Hematopoietic multipotent progenitor cell (in vitro differentiated cells): Measurements from ENCODE around the gene BEND6. TPM values are rescaled to one million over a fixed set of nuclear protein-coding genes. Genes with fewer than 3 reads are reported as not detected.
A peak's percentile ranks its signal among the peaks of the same experiment; 100 is the strongest.
"Not testable (repeated sequence)": the region's sequence is repeated elsewhere in the genome, so short reads cannot be mapped to it uniquely, and the experiment has no call there.

ENCODE experiments used
- DNase-seq, 3 donors: peaks; one replicate each; pipeline ENCODE4 v3.0.0-alpha.2; 2011 to 2015; ENCODE audit warnings: low read depth in 2 of 3, low spot score in 2 of 3
- total RNA-seq: library from RNA; depleted of rRNA; stranded (reverse); fragments of >200 nt; gene quantifications from one replicate; pipeline ENCODE4 v1.2.3, GENCODE V29; 2012

BEND6 gene
- total RNA-seq, 1 donor, result 0.27 TPM

DNA sequence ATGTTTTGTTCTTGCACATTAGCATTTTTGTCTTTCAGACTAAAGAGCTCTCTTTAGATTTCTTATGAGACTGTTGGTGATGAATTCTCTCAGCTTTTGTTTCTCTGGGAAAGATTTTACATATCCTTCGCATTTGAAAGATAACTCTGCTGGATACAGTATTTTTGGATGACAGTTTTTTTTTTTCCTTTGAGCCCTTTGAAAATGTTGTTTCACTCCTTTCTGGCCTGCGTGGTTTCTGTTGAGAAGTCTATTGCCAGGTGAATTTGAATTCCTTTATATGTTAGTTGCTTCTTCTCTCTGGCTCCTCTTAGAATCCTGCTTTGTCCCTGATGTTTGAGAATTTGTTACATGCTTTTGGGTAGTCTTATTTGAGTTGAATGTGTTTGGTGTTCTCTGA is 69.4 kb downstream of the BEND6 start:
- no peak for DNase-seq

GRCh38 chr6:57024775-57025174 is 69.9 kb downstream of the BEND6 start:
- no peak for DNase-seq

GRCh38 chr6:57026001-57026400 is 71.1 kb downstream of the BEND6 start:
- DNase-seq, result no peak

- no peak for DNase-seq
Observed at GRCh38 chr6:57027301-57027700, 72.4 kb downstream of the BEND6 start.

DNA sequence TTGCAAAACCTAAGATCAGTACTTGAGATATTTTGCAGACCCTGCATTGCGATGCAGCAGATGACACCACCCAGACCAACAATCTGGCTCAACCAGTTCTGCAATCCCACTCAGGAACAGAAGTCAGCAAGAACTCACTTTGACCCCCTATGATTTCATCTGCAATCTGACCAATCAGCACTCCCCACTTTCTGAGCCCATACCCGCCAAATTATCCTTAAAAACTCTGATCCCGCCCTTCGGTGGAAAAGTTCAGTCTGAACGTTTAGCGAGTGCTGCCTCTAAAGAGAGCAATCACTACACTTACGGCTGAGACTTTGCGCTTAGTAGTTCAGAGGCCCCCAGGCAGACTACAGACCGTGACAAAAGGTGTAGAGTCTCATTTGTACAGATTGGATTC is 74.3 kb downstream of the BEND6 start:
- DNase-seq, result no peak

DNA sequence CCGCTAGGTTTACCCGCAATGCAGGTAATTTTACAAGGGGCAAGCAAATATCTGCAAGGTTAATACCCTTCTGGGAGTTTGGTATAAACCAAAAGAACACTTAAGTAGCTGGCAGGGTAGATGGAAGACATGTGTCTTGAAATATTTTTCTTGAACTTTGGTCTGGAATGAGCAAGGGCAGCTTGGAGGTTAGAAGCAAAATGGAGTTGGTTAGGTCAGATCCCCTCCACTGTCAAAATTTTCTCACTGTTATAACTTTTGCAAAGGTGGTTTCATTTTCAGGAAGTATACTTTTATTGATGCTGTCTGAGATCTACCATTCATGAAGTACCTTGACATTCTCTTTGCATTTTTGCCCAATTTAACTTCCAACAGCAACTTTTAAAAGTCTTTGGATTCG is 78.3 kb downstream of the BEND6 start:
- no peak for DNase-seq

DNA sequence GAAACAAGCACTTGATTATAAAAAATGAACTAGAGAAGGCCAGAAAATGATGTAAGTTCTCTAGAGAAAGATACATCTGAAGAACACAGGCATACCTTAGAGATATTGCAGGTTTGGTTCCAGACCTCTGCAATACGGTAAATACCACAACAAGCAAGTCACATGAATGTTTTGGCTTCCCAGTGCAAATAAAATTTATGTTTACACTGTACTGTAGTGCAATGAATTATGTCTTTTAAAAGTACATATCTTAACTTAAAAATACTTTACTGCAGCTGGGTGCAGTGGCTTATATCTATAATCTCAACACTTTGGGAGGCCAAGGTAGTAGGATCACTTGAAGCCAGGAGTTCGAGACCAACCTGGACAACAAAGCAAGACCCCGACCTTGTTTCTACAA is 80.6 kb downstream of the BEND6 start:
- DNase-seq, result no peak

- DNase-seq, result no peak
Observed at GRCh38 chr6:57038906-57039305, 84.0 kb downstream of the BEND6 start.

DNA sequence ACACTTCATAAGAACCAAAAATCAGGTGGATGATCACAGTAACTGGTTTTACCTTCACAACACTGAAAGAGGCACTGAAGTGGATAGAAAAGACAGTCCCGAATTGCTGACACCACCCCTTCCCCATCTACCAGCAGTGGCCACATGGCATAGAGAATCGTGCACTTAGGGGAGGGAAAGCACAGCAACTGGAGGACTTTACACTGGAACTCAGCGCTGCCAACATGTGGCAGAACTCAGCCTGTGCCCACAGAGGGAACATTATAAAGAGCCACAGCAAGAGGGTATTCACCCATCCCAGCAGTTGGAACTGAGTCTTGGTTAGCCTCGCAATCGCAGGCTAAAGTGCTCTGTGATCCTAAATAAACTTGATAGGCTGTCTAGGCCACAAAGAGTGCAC is 85.1 kb downstream of the BEND6 start:
- no peak for DNase-seq

DNA sequence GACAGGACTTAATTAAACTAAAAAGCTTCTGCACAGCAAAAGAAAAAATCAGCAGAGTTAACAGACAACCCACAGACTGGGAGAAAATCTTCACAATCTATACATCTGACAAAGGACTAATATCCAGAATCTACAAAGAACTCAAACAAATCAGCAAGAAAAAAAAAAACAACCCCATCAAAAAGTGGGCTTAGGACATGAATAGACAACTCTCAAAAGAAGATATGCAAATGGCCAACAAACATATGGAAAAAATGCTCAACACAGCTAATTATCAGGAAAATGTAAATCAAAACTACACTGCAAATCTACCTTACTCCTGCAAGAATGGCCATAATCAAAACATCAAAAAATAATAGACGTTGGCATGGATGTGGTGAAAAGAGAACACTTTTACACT is 89.2 kb downstream of the BEND6 start:
- not testable (repeated sequence) for DNase-seq

DNA sequence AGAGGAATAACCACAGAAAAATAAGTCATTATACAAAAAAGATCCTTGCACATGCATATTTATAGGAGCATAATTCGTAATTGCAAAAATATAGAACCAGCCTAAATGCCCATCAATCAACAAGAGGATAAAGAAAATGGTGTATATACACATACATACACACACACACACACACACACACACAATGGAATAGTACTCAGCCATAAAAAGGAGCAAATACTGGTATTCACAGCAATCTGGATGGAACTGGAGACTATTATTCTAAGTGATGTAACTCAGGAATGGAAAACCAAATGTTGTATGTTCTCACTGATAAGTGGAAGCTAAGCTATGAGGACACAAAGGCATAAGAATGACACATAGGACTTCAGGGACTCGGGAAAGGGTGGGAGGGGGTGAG is 89.7 kb downstream of the BEND6 start:
- no peak for DNase-seq

GRCh38 chr6:57046332-57047256 is 91.7 kb downstream of the BEND6 start, which contains the start of gene KIAA1586:
TSS of gene KIAA1586 (plus strand) at chr6:57046693. CDS start at chr6:57046756, 63 bp downstream.
- DNase-seq, result peak; percentile 59 to 84 (median 82)

GRCh38 chr6:57047257-57047585 is 92.3 kb downstream of the BEND6 start:
- not testable (repeated sequence) for DNase-seq

DNA sequence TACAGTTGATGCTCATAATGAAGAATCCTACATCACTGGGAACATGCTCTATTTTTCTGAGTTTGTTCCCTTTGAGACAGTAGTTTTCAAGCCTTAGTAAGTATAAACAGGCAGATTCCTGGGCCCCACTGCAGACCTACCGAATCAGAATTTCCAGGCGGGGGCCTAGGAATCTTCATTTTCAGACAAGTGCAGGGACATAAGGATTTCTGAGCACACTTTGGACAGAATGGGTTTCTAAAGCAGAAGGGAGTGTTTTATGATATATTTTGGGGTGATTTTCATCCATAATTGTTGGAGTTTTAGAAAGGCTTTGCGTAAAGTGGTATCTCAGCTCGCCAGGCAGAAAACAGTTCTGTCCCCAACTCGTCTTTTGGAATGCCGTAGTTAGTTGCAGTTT is 93.0 kb downstream of the BEND6 start:
- not testable (repeated sequence) for DNase-seq

DNA sequence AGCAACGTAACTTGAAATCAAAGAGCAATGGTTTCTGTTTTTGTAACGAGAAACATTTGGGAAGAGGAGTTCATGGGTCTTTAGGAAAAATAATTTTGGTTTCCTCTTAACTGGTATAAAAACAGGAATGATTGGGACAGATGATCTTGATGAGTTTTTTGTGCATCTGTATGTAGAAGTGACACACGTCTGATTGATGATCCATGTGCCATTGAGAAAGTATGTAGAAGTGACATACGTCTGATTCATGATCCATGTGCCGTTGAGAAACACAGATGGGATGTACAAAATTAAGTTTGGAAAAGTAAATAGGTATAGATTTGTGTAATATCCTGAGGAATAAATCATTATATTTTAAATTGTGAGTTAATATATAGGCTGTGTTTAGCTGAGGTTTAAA is 93.7 kb downstream of the BEND6 start:
- DNase-seq, result no peak

DNA sequence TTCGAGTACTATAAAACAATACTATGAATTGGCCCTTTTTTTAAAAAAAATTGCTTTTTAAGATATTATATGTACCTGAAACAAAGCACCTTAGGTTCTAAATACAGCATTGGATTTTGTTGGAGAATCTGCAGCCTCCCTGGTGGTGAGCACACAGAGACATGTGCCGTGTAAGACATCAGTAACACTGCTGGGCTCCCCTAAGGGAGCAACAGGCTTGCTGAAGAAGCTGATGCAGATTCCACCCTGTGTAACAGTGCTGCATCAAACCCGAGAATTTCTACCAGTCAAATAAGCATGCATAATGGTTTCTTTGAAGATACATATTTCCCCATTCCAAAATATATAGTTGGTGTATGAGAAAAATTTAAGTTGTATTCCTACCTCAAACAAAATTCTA is 108.9 kb downstream of the BEND6 start:
- DNase-seq, result no peak

GRCh38 chr6:57064809-57065208 is 109.9 kb downstream of the BEND6 start:
- DNase-seq, result no peak

- no peak for DNase-seq
Observed at GRCh38 chr6:57068061-57068460, 113.2 kb downstream of the BEND6 start.

DNA sequence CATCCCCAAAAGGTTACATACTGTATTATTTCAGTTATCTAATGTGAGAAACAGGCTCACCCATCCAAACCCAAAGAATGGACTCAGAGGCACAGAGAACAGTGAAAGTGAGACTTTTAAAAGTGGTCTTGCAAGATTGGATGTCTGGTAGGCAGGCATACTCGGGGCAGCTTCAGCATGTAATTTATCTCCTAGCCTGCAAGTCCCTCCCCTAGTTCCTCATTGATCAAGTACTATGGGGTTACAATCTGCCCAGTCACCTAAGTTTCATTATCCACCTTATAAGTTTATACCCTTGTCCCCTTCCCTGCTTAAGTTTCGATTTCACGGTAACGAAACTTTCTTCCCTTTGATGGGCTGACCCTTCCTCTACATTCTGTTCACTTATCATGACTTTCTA is 114.3 kb downstream of the BEND6 start:
- DNase-seq, result no peak

- DNase-seq, result no peak
Observed at GRCh38 chr6:57069920-57070331, 115.0 kb downstream of the BEND6 start.

- no peak for DNase-seq
Observed at GRCh38 chr6:57072108-57072507, 117.2 kb downstream of the BEND6 start.

DNA sequence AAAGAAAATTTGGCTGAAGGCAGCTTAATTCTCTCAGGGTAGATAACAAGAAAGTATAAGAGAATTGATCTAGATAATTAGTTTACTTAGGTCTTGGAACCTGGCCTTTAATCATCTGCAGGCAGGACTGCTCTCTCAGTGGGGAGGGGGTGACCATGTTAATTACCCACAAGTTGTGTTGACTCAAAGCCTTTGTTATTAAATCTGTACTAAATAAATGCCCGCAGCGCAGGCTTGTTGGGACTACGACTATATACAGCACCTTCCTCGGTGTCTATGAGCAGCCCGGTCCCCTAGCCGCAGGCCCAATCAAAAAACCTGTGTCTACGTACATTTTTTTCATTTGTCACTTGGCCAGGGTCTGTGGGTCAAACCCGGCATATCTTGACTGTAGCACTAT is 119.5 kb downstream of the BEND6 start:
- no peak for DNase-seq

DNA sequence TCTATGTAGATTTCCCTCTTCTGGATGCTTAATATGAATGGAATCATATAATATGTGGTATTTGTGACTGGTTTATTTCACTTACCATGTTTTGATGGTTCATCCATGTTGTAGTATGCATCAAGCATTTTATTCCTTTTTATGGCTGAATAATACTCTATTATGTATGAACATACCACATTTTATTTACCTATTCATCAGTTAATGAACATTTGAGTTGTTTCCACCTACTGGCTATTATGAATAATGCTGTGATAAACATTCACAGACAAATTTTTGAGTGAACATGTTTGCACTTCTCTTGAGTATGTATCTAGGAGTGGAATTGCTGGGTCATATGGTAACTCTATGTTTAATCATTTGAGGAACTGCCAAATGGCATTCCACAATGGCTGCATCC is 120.2 kb downstream of the BEND6 start:
- DNase-seq, result no peak
